ENCODE results near the gene FLT1.

The FLT1 gene

GRCh38 chr13:28340272-28340793 is 154.6 kb downstream of the FLT1 start:
- no peak overlapping the region for H3K27ac ChIP-seq
- no peak overlapping the region for H3K4me3 ChIP-seq (IDR thresholded peaks at IDR 0.05; ENCODE audit: insufficient read depth, low read depth, low read length)
- no peaks in the 10 kb centered on the region for H3K79me2 ChIP-seq (ENCODE audit: insufficient read depth, low read depth)
- TF ChIP-seq CTCF (conservative IDR thresholded peaks at IDR 0.05; ENCODE audit: low read depth, low read length), result no peak
- no peak overlapping the region for H3K9ac ChIP-seq
- no peaks in the 10 kb centered on the region for H3K36me3 ChIP-seq (ENCODE audit: insufficient read depth)
- no peaks in the 10 kb centered on the region for H3K27me3 ChIP-seq (ENCODE audit: insufficient read depth, low read depth)
- no peaks in the 10 kb centered on the region for H4K20me1 ChIP-seq (ENCODE audit: insufficient read depth)
- H3K4me1 ChIP-seq (ENCODE audit: low read depth, poor library complexity, severe bottlenecking), result no peaks in the 10 kb centered on the region
- H3K4me2 ChIP-seq, result no peak overlapping the region
- H2AFZ ChIP-seq (ENCODE audit: low read depth), result no peak overlapping the region

GRCh38 chr13:28339419-28339818 is 155.5 kb downstream of the FLT1 start:
- no peak for TF ChIP-seq CTCF (conservative IDR thresholded peaks at IDR 0.05; ENCODE audit: low read depth, low read length)
- Histone ChIP-seq H3K4me2 (no peak overlapping the region), H3K9ac (no peak overlapping the region), H4K20me1 (ENCODE audit: insufficient read depth) (no peaks in the 10 kb centered on the region), H3K27me3 (ENCODE audit: insufficient read depth, low read depth) (no peaks in the 10 kb centered on the region), H3K4me3 (IDR thresholded peaks at IDR 0.05; ENCODE audit: insufficient read depth, low read depth, low read length) (no peak overlapping the region), H3K27ac (no peak overlapping the region), H3K36me3 (ENCODE audit: insufficient read depth) (no peaks in the 10 kb centered on the region), H3K4me1 (ENCODE audit: low read depth, poor library complexity, severe bottlenecking) (no peaks in the 10 kb centered on the region), H2AFZ (ENCODE audit: low read depth) (no peak overlapping the region), H3K79me2 (ENCODE audit: insufficient read depth, low read depth) (no peaks in the 10 kb centered on the region)

GRCh38 chr13:28338742-28339141 is 156.2 kb downstream of the FLT1 start:
- H4K20me1 ChIP-seq (ENCODE audit: insufficient read depth), result no peaks in the 10 kb centered on the region
- no peak overlapping the region for H2AFZ ChIP-seq (ENCODE audit: low read depth)
- no peaks in the 10 kb centered on the region for H3K4me1 ChIP-seq (ENCODE audit: low read depth, poor library complexity, severe bottlenecking)

GRCh38 chr13:28338006-28338574 is 156.8 kb downstream of the FLT1 start:
- Histone ChIP-seq H3K9ac (no peak overlapping the region), H3K27ac (no peak overlapping the region), H4K20me1 (ENCODE audit: insufficient read depth) (no peaks in the 10 kb centered on the region), H3K4me2 (no peak overlapping the region), H2AFZ (ENCODE audit: low read depth) (no peak overlapping the region), H3K4me1 (ENCODE audit: low read depth, poor library complexity, severe bottlenecking) (no peaks in the 10 kb centered on the region), H3K4me3 (IDR thresholded peaks at IDR 0.05; ENCODE audit: insufficient read depth, low read depth, low read length) (no peak overlapping the region), H3K27me3 (ENCODE audit: insufficient read depth, low read depth) (no peaks in the 10 kb centered on the region), H3K36me3 (ENCODE audit: insufficient read depth) (no peaks in the 10 kb centered on the region), H3K79me2 (ENCODE audit: insufficient read depth, low read depth) (no peaks in the 10 kb centered on the region)
- TF ChIP-seq CTCF (conservative IDR thresholded peaks at IDR 0.05; ENCODE audit: low read depth, low read length), result no peak

More at GRCh38 chr13:28338742-28339141, 156.2 kb downstream of the FLT1 start:
- H3K27ac ChIP-seq, result no peak overlapping the region
- H3K4me2 ChIP-seq, result no peak overlapping the region
- H3K4me3 ChIP-seq (IDR thresholded peaks at IDR 0.05; ENCODE audit: insufficient read depth, low read depth, low read length), result no peak overlapping the region
- TF ChIP-seq CTCF (conservative IDR thresholded peaks at IDR 0.05; ENCODE audit: low read depth, low read length), result no peak
- no peaks in the 10 kb centered on the region for H3K79me2 ChIP-seq (ENCODE audit: insufficient read depth, low read depth)
- H3K9ac ChIP-seq, result no peak overlapping the region
- no peaks in the 10 kb centered on the region for H3K27me3 ChIP-seq (ENCODE audit: insufficient read depth, low read depth)
- H3K36me3 ChIP-seq (ENCODE audit: insufficient read depth), result no peaks in the 10 kb centered on the region
